Vagina (tissue), 2 donors: ENCODE data around the gene MID1.

Experiments used
- POLR2A ChIP-seq, 2 donors: fragments of 450-650 bp; IDR thresholded peaks; one replicate each; pipeline ENCODE4 v1.6.1; 2017; ENCODE audit warnings: antibody characterized with exemption in 2 of 2, mild to moderate bottlenecking in 2 of 2, moderate library complexity in 2 of 2
- POLR2AphosphoS5 ChIP-seq, 2 donors: sonication (generic); formaldehyde crosslinking; IDR thresholded peaks; one replicate each; pipeline ENCODE4 v1.9.0; 2017; ENCODE audit warnings: antibody characterized with exemption in 2 of 2, mild to moderate bottlenecking in 2 of 2, low read depth in 1 of 2; ENCODE audit not compliant: insufficient read depth in 1 of 2
- TF ChIP-seq, protein P1 (sequence below), 3 experiments: fragments of 450-650 bp in 2 of 3; fragments of 200-600 bp in 1 of 3; sonication (generic) in 1 of 3; IDR thresholded peaks; one replicate each; pipeline ENCODE4 v1.5.1; 2017 to 2019; ENCODE audit warnings: antibody characterized with exemption in 3 of 3, mild to moderate bottlenecking in 2 of 3, moderate library complexity in 2 of 3

GRCh38 chrX:10602646-10603045 is 17.7 kb downstream of the MID1 start:
- TF ChIP-seq, protein P1, sequence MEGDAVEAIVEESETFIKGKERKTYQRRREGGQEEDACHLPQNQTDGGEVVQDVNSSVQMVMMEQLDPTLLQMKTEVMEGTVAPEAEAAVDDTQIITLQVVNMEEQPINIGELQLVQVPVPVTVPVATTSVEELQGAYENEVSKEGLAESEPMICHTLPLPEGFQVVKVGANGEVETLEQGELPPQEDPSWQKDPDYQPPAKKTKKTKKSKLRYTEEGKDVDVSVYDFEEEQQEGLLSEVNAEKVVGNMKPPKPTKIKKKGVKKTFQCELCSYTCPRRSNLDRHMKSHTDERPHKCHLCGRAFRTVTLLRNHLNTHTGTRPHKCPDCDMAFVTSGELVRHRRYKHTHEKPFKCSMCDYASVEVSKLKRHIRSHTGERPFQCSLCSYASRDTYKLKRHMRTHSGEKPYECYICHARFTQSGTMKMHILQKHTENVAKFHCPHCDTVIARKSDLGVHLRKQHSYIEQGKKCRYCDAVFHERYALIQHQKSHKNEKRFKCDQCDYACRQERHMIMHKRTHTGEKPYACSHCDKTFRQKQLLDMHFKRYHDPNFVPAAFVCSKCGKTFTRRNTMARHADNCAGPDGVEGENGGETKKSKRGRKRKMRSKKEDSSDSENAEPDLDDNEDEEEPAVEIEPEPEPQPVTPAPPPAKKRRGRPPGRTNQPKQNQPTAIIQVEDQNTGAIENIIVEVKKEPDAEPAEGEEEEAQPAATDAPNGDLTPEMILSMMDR (IDR thresholded peaks at IDR 0.05) = no peak
- TF ChIP-seq POLR2A (IDR thresholded peaks at IDR 0.05) (no peak), POLR2AphosphoS5 (IDR thresholded peaks at IDR 0.05; ENCODE audit: insufficient read depth in 1 of 2, low read depth in 1 of 2) (no peak)
